NCI-H2196 (cell line): Measurements from ENCODE around the gene MYMK.

Source experiments
- DNase-seq: peaks from one replicate; lab custom pipeline; 2025; ENCODE audit not compliant: unreplicated experiment; lab: John Stamatoyannopoulos, UW

The MYMK gene

DNA sequence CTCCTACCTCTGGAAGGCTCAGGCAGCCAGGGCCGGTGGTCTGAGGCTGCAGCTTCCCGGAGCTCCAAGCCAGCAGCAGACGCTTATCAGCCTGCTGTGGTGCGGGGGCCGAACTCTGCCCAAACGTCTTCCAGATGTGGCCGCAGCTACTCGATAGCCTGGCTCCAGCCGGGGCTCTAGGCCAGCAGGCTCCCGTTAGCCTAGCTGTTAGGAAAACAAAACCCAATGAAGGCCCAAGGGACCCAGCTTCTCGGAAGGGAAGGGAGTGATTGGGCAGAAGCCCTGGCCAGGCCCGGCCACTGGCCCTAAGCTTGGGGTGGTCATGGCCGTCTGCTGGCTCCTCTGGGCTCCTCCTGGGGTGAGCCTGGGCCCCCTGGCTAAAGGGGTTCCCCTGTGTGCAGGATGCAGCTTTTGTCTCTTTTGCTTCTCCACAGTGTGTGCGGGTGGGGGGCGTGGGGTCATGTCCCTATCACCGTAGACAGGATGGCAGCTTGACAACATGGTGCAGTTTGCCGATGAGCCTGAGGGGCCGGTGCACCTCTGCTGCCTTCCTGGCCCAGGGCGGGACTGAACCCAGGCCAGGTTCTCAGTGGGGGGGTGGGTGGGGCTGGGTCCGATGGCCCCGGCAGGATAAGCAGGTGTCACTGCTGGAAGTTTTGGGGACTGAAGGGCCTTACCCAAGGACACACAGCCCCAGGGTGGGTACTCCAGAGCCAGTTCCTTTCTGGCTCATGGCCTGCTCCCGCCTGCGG lies 18.7 kb downstream of the MYMK start:
- no peak for DNase-seq

- no peak for DNase-seq
Observed at GRCh38 chr9:133505186-133505830, 19.5 kb downstream of the MYMK start.

DNA sequence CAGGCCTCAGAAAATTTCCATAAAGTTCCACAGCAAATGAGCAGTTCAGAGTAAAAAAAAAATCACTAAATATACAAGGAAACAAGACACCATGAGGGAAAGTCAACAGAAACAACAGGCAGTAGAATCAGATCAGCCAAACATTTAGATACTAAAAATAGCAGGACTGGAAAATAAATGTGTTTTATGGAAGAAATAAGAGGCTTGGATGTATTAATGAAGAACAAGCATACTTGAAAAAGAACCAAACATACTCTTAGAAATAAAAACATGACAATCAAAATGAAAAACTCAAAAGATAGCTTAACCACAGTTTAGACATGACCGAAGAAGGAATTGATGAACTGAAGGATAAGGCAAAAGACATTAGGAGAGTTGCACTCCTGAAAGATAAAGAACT lies 22.6 kb downstream of the MYMK start:
- DNase-seq: no peak

DNA sequence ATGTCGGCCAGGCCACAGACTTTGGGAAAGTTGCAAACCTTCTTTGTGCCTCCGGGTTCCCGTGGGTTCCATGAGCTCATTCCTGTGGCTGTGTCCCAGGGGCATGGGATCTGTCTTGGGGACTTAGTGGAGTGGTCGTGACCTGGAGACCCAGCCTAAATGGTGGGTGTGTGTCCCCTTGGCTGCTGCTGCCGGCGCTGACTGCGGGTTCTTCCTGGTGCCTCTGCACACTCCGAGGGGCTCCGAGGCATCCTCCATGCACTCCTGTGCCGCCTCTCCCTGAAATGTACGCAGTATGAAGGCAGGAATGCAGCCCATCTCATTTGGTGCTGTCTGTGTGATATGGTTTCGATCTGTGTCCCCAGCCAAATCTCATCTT lies 24.9 kb downstream of the MYMK start:
- no peak for DNase-seq

GRCh38 chr9:133499132-133499891 lies 25.4 kb downstream of the MYMK start:
- no peak for DNase-seq

DNA sequence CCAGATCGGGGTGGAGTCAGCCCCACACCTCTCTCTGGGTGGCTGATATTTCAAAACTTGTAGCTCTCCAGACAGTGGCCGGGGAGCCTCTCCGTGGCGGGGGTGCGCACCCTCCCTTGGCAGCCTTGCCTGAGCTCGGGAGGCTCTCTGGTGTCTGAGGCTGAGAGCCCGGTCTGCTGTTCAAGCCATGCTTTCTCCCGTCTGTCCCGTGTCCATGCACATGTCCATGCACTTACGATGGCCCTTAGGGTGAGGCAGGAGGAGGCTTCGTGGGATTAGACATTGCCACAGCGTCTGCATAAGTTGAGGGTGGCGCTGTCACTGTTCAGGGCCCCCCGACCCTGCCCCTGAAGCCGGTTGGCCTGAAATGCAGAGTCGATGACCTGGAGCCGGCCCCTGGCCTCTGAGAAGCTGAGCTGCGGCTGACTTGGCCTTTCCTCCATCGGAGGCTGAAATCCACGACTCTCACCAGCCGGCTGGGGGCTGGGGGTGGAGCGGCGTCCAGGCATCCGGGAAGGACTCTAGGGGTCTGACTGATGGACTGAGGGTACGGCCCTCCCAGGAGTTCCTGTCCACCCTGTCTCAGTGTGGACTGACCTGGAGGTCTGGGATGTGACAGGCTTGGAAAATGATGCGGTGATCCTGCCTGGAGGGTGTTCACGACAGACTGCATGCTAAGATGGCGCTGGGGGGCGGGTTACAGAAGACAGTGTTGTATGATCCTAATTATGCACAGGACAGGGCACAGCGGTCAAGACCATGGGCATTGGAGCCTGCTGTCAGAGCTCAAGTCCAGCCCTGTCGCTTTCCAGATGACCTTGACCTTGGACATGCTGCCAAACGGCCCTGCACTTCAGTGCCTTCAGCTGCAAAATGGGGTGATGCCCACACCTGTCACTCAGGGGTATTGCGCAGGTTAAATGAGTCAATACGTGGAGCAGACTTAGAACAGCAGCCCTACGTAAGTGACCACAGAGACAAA lies 27.6 kb downstream of the MYMK start:
- no peak for DNase-seq

DNA sequence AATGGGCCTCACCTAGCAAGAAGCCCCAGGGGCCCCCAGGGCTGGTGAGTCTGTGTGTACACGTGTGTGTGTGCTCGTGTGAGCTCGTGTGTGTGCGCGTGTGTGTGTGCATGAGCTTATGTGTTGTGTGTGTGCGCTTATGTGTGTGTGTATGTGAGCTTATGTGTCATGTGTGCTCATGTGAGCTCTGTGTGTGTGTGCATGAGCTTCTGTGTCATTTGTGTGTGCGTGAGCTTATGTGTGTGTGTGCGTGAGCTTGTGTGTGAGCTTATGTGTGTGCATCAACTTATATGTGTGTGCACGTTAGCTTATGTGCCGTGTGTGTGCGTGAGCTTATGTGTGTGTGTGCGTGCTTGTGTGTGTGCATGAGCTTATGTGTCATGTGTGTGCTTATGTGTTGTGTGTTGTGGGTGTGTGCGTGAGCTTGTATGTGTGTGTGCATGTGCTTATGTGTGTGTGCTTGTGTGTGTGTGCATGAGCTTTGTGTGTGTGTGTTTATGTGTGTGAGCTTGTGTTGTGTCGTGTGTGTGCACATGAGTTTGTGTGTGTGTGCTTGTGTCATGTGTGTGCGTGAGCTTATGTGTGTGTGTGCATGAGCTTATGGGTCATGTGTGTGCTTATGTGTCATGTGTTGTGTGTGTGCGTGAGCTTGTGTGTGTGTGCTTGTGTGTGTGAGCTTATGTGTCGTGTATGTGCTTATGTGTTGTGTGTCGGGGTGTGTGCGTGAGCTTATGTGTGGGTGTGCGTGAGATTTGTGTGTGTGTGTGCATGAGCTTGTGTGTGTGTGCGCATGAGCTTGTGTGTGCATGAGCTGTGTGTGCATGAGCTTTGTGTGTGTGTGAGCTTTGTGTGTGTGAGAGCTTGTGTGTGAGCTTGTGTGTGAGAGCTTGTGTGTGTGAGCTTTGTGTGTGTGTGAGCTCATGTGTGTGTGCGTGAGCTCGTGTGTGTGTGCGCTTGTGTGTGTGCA lies 29.1 kb downstream of the MYMK start:
- no peak for DNase-seq

DNA sequence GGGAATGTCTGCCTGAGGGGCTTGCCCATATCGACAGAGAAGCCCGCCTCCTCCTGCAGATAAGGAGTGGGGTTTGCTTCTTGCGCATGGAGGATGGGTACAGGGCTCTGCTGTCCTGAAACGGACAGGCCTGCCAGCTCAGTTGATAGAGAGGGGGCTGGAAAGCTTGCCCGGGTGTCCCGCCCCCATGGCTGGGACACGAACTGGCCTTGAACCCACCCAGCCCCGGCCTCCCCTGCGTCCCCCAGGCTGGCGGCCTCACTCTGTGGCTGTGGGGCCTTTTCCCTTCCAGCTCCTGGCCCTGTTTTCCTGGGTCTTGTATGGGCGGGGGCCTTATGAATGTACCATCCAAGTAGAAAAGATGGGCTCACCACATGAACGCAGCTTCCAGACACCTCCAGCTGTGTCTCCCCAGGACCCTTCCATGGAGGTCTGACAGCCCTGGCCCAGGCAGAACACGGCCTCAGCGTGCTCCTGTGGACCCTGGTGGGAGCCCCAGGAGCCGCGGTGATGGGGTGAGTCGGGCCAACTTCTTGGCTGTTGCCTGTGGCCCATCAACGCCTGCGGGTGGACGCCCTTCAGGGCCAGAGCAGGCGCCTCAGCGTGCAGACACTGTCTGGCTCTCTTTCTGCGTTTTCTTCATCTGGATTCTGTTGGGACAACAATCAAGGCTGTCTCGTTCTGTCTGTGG lies 30.0 kb downstream of the MYMK start:
- DNase-seq: no peak

- DNase-seq: no peak
Observed at GRCh38 chr9:133493845-133494540, 30.8 kb downstream of the MYMK start.

GRCh38 chr9:133493428-133493827 lies 31.3 kb downstream of the MYMK start:
- DNase-seq: no peak

- no peak for DNase-seq
Observed at GRCh38 chr9:133492061-133493021, 32.4 kb downstream of the MYMK start.

- no peak for DNase-seq
Observed at GRCh38 chr9:133491656-133491925, 33.2 kb downstream of the MYMK start.

DNA sequence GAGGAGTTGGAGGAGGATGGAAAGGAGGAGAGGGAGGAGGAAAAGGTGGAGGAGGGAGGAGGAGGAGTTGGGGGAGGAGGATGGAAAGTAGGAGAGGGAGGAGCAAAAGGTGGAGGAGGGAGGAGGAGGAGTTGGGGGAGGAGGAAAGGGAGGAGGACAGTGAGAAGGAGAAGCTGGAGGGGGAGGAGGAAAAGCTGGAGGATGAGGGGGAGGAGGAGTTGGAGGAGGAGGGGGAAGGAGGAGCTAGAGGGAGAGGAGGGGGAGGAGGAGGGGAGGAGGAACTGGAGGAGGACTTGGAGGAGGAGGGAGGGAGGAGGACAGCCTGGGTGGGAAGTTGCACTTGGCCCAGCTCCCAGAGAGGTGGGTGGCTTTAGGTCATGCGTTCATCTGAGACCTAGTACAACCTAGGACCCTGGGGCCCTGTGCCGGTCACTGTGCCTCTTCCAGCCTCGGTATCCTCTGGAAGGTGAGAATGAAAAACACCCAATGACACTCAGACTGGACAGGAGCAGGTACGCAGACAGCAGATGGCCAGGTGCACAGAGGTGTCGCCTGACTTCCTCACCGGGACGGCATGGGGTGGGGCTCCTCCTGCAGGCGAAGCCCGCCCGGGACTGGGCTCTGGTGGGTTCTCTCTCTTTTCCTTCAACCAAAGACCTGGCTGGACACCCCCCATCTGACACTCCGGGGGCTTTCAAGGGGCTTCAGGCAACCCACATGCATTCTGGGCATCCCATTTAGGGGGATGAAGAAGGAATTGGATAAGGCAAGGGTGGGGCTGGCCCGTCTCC lies 33.7 kb downstream of the MYMK start:
- DNase-seq: no peak

GRCh38 chr9:133490201-133490681 lies 34.5 kb downstream of the MYMK start:
- no peak for DNase-seq

GRCh38 chr9:133489253-133490190 lies 35.2 kb downstream of the MYMK start:
- no peak for DNase-seq
